Myocyte (in vitro differentiated cells): ENCODE results near the gene ADPRH. TPM values are rescaled to one million over a fixed set of nuclear protein-coding genes. Genes with fewer than 3 reads are reported as not detected.
A peak's percentile ranks its signal among the peaks of the same experiment; 100 is the strongest.

Experiments used
- DNase-seq: peaks from one replicate; pipeline ENCODE4 v3.0.0-alpha.2; 2012; ENCODE audit warnings: low read depth
- total RNA-seq: library from RNA; depleted of rRNA; stranded (reverse); fragments of >200 nt; gene quantifications from 2 replicates; pipeline ENCODE4 v1.2.3, GENCODE V29; 2014

ADPRH gene
- total RNA-seq, 1 donor from 2014 or later = 20.1 TPM

- DNase-seq = no peak
Measured at GRCh38 chr3:119596398-119596797, 17.1 kb downstream of the ADPRH start.

GRCh38 chr3:119597548-119598288 lies 18.4 kb downstream of the ADPRH start, which contains the start of gene PLA1A:
Gene PLA1A, plus strand, starts transcription at chr3:119597885. Its CDS starts 29 bp downstream, at chr3:119597914.
- no peak for DNase-seq

GRCh38 chr3:119598410-119599098 lies 19.3 kb downstream of the ADPRH start:
- no peak for DNase-seq

- DNase-seq = no peak
Measured at GRCh38 chr3:119599558-119600174, 20.4 kb downstream of the ADPRH start.

GRCh38 chr3:119600732-119601131 lies 21.4 kb downstream of the ADPRH start:
- peak; percentile 41 for DNase-seq

GRCh38 chr3:119601154-119601553 lies 21.9 kb downstream of the ADPRH start:
- DNase-seq = no peak

GRCh38 chr3:119602676-119603075 lies 23.4 kb downstream of the ADPRH start:
- DNase-seq = no peak

- DNase-seq = no peak
Measured at GRCh38 chr3:119604878-119605277, 25.6 kb downstream of the ADPRH start.

GRCh38 chr3:119608405-119609000 lies 29.2 kb downstream of the ADPRH start:
- DNase-seq = no peak

GRCh38 chr3:119609301-119609700 lies 30.0 kb downstream of the ADPRH start:
- DNase-seq = no peak

GRCh38 chr3:119611664-119612063 lies 32.4 kb downstream of the ADPRH start:
- DNase-seq = no peak

GRCh38 chr3:119613201-119613600 lies 33.9 kb downstream of the ADPRH start:
- DNase-seq = peak; percentile 38

- peak; percentile 80 for DNase-seq
Measured at GRCh38 chr3:119613872-119614271, 34.6 kb downstream of the ADPRH start.

GRCh38 chr3:119616056-119616455 lies 36.8 kb downstream of the ADPRH start:
- DNase-seq = peak; percentile 89

- DNase-seq = peak; percentile 20
Measured at GRCh38 chr3:119619094-119619493, 39.8 kb downstream of the ADPRH start.

GRCh38 chr3:119620899-119621298 lies 41.6 kb downstream of the ADPRH start:
- DNase-seq = peak; percentile 48

GRCh38 chr3:119624002-119624720 lies 44.9 kb downstream of the ADPRH start:
- DNase-seq = no peak

- DNase-seq = no peak
Measured at GRCh38 chr3:119625451-119626153, 46.3 kb downstream of the ADPRH start.

- no peak for DNase-seq
Measured at GRCh38 chr3:119626196-119626595, 46.9 kb downstream of the ADPRH start.

GRCh38 chr3:119627461-119627860 lies 48.2 kb downstream of the ADPRH start:
- peak; percentile 15 for DNase-seq
